Liver (tissue), 9 donors: ENCODE data around the gene MMP21. TPM values are rescaled to one million over a fixed set of nuclear protein-coding genes. Genes with fewer than 3 reads are reported as not detected.

Experiments used
- DNase-seq: peaks from one replicate; pipeline ENCODE4 v3.0.0-alpha.2; 2017; ENCODE audit warnings: low spot score
- H3K27ac ChIP-seq, 2 donors: one replicate each; pipeline ENCODE4 v1.7.0; 2013; ENCODE audit warnings: inconsistent platforms in 2 of 2, low read length in 2 of 2, control low read depth in 1 of 2, low read depth in 1 of 2, mild to moderate bottlenecking in 1 of 2
- H3K27me3 ChIP-seq, 4 donors: one replicate each; pipeline versions ENCODE4 v1.6.1 to v1.7.0; 2013; ENCODE audit warnings: low read length in 3 of 4, inconsistent platforms in 1 of 4, mild to moderate bottlenecking in 1 of 4, moderate library complexity in 1 of 4; ENCODE audit not compliant: control insufficient read depth in 4 of 4, insufficient read depth in 4 of 4
- H3K36me3 ChIP-seq, 4 donors: one replicate each; pipeline versions ENCODE4 v1.6.1 to v1.7.0; 2013; ENCODE audit warnings: low read length in 3 of 4, mild to moderate bottlenecking in 3 of 4, low read depth in 1 of 4, moderate library complexity in 1 of 4; ENCODE audit not compliant: control insufficient read depth in 4 of 4, insufficient read depth in 3 of 4
- H3K4me1 ChIP-seq, 4 donors: one replicate each; pipeline versions ENCODE4 v1.6.1 to v1.7.0; 2013; ENCODE audit warnings: low read length in 3 of 4, mild to moderate bottlenecking in 3 of 4, moderate library complexity in 1 of 4; ENCODE audit not compliant: control insufficient read depth in 4 of 4, insufficient read depth in 4 of 4
- H3K4me3 ChIP-seq, 3 donors: one replicate each; pipeline versions ENCODE4 v1.6.1 to v1.7.0; 2013; ENCODE audit warnings: low read length in 3 of 3, control low read depth in 1 of 3, low read depth in 1 of 3, mild to moderate bottlenecking in 1 of 3
- H3K9ac ChIP-seq, 2 donors: one replicate each; pipeline ENCODE4 v1.7.0; 2013; ENCODE audit warnings: low read length in 2 of 2, mild to moderate bottlenecking in 2 of 2, moderate library complexity in 2 of 2, control low read depth in 1 of 2, low read depth in 1 of 2
- H3K9me3 ChIP-seq, 4 donors: one replicate each; pipeline versions ENCODE4 v1.6.1 to v1.7.0; 2013; ENCODE audit warnings: low read length in 3 of 4; ENCODE audit not compliant: control insufficient read depth in 4 of 4
- EGR1 ChIP-seq, 2 donors: IDR thresholded peaks; 2 replicates each; pipeline ENCODE4 v1.6.1; 2016 to 2018; ENCODE audit warnings: antibody characterized with exemption in 2 of 2, low read depth in 2 of 2
- FOXA1 ChIP-seq: IDR thresholded peaks from 2 replicates; pipeline ENCODE4 v1.6.1; 2016; ENCODE audit warnings: antibody characterized with exemption
- GABPA ChIP-seq, 2 donors: IDR thresholded peaks in 1 of 2; conservative IDR thresholded peaks in 1 of 2; 2 replicates each; pipeline ENCODE4 v1.6.1; 2016; ENCODE audit warnings: antibody characterized with exemption in 2 of 2, mild to moderate bottlenecking in 1 of 2, moderate library complexity in 1 of 2
- HNF4G ChIP-seq: IDR thresholded peaks from 2 replicates; pipeline ENCODE4 v1.6.1; 2016; ENCODE audit warnings: antibody characterized with exemption
- NR2F2 ChIP-seq: IDR thresholded peaks from 2 replicates; pipeline ENCODE4 v1.6.1; 2016; ENCODE audit warnings: antibody characterized with exemption
- RAD21 ChIP-seq, 2 donors: IDR thresholded peaks; 2 replicates each; pipeline ENCODE4 v1.6.1; 2016; ENCODE audit warnings: antibody characterized with exemption in 2 of 2, mild to moderate bottlenecking in 2 of 2
- RXRA ChIP-seq, 2 donors: IDR thresholded peaks; 2 replicates each; pipeline ENCODE4 v1.6.1; 2017 to 2018; ENCODE audit warnings: antibody characterized with exemption in 2 of 2, mild to moderate bottlenecking in 1 of 2
- TAF1 ChIP-seq: conservative IDR thresholded peaks from 2 replicates; pipeline ENCODE4 v1.6.1; 2016; ENCODE audit warnings: antibody characterized with exemption, mild to moderate bottlenecking
- YY1 ChIP-seq: IDR thresholded peaks from 2 replicates; pipeline ENCODE4 v1.6.1; 2016; ENCODE audit warnings: antibody characterized with exemption, mild to moderate bottlenecking
- ZBTB33 ChIP-seq: IDR thresholded peaks from 2 replicates; pipeline ENCODE4 v1.6.1; 2016; ENCODE audit warnings: antibody characterized with exemption
- WGBS: extraction: QIAGEN DNeasy Blood & Tissue Kit; methylation state at CpG from one replicate; pipeline ENCODE4 v1.1.7; 2013; 5-methylcytosine and 5-hydroxymethylcytosine counted together
- polyA plus RNA-seq, 2 donors: library from polyadenylated mRNA; stranded (reverse) in 1 of 2; unstranded in 1 of 2; fragments of 200-250 nt in 1 of 2; fragments of >200 nt in 1 of 2; fragmentation: Nextera tagmentation in 1 of 2; extraction: Ambion mirVana in 1 of 2; gene quantifications; one replicate each; pipeline versions ENCODE4 v1.2.1 to v1.2.3, GENCODE V29; 2013 to 2015
- total RNA-seq, 2 donors: library from RNA; depleted of rRNA; stranded (reverse); fragments of >200 nt; gene quantifications; one replicate each; pipeline ENCODE4 v1.2.3, GENCODE V29; 2014
- TF ChIP-seq, protein P1 (sequence below): IDR thresholded peaks from 2 replicates; pipeline ENCODE4 v1.6.1; 2016; ENCODE audit warnings: antibody characterized with exemption
- TF ChIP-seq, protein P2 (sequence below): IDR thresholded peaks from 2 replicates; pipeline ENCODE4 v1.6.1; 2016; ENCODE audit warnings: antibody characterized with exemption, mild to moderate bottlenecking
- TF ChIP-seq, protein P3 (sequence below): fragments of 150-350 bp; IDR thresholded peaks from 2 replicates; pipeline ENCODE4 v1.5.1; 2017; ENCODE audit warnings: improper control_type of control experiment, low read depth, low read length; ENCODE audit not compliant: missing input control
- donor health status: healthy.
- donor health status: healthy.
- donor health status: healthy.
- donor health status: healthy.
- donor health status: healthy.

Gene MMP21
- total and polyA plus RNA-seq, 4 donors, result 0.03 to 0.37 (median 0.17) TPM; not detected in 1

DNA sequence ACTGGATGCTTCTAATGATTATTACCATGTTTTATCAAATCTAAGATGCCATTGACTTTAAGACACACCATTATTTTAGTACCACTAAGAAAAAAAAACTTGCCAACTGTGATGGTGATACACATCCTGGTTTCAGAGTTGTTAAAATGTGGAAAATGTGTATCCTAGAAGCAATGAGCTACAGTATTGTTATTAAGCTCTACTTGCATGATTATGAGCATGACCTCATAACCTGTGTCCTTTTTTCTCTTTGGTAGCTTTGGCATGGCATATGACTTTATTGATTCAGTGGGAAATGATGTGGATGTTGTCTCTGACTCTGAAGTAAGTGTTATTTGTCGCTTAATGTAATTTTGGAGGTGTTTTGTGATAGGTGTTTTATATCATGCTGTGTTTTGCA lies 52.8 kb downstream of the MMP21 start:
- H3K9me3 ChIP-seq, result no peaks in the 10 kb centered on the region
- 100% methylated on average over 1 of the region's 1 CpG for WGBS
- H3K4me1 ChIP-seq, result peaks cover 4 to 10% (median 7%) of the 10 kb centered on the region in 4 donors
- no peak overlapping the region for H3K9ac ChIP-seq
- H3K27me3 ChIP-seq, result no peaks in the 10 kb centered on the region
- H3K36me3 ChIP-seq, result peaks cover 0 to 52% (median 49%) of the 10 kb centered on the region in 4 donors
- no peak for DNase-seq
- H3K4me3 ChIP-seq, result no peak overlapping the region
- no peak for TF ChIP-seq GABPA (IDR thresholded peaks at IDR 0.05 in 1 of 2, conservative IDR thresholded peaks at IDR 0.05 in 1 of 2)
- no peak for TF ChIP-seq NR2F2
- TF ChIP-seq, protein P1, sequence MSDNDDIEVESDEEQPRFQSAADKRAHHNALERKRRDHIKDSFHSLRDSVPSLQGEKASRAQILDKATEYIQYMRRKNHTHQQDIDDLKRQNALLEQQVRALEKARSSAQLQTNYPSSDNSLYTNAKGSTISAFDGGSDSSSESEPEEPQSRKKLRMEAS, result no peak
- no peak for TF ChIP-seq YY1
- TF ChIP-seq HNF4G, result no peak
- no peak overlapping the region for H3K27ac ChIP-seq

- Histone ChIP-seq H3K4me1 (peaks cover 4 to 10% (median 7%) of the 10 kb centered on the region in 4 donors), H3K36me3 (peaks cover 0 to 35% (median 33%) of the 10 kb centered on the region in 4 donors), H3K4me3 (no peak overlapping the region), H3K27ac (no peak overlapping the region), H3K27me3 (no peaks in the 10 kb centered on the region), H3K9ac (no peak overlapping the region), H3K9me3 (peaks cover 0 to 3% (median 0%) of the 10 kb centered on the region in 4 donors)
- no peak for TF ChIP-seq EGR1 (IDR thresholded peaks at IDR 0.05; ENCODE audit: low read depth in 2 of 2)
- WGBS, result 92% methylated on average over 6 of the region's 6 CpGs
- DNase-seq, result no peak
Observed at GRCh38 chr10:125721035-125721434, 54.6 kb downstream of the MMP21 start.

GRCh38 chr10:125720002-125720382 lies 55.6 kb downstream of the MMP21 start:
- Histone ChIP-seq H3K9me3 (peaks cover 0 to 3% (median 0%) of the 10 kb centered on the region in 4 donors), H3K36me3 (peaks cover 0 to 28% (median 25%) of the 10 kb centered on the region in 4 donors), H3K4me1 (peaks cover 4 to 10% (median 7%) of the 10 kb centered on the region in 4 donors), H3K9ac (peak overlapping the region; percentile 80 to 94), H3K27me3 (no peaks in the 10 kb centered on the region), H3K27ac (peak overlapping the region; percentile 48 to 79), H3K4me3 (peak overlapping the region; percentile 77 to 95 (median 89))
- no peak for TF ChIP-seq HNF4G
- no peak for TF ChIP-seq FOXA1
- no peak for TF ChIP-seq GABPA (IDR thresholded peaks at IDR 0.05 in 1 of 2, conservative IDR thresholded peaks at IDR 0.05 in 1 of 2)
- TF ChIP-seq TAF1, result peak; percentile 17
- no peak for DNase-seq
- 1% methylated on average over 15 of the region's 15 CpGs for WGBS

DNA sequence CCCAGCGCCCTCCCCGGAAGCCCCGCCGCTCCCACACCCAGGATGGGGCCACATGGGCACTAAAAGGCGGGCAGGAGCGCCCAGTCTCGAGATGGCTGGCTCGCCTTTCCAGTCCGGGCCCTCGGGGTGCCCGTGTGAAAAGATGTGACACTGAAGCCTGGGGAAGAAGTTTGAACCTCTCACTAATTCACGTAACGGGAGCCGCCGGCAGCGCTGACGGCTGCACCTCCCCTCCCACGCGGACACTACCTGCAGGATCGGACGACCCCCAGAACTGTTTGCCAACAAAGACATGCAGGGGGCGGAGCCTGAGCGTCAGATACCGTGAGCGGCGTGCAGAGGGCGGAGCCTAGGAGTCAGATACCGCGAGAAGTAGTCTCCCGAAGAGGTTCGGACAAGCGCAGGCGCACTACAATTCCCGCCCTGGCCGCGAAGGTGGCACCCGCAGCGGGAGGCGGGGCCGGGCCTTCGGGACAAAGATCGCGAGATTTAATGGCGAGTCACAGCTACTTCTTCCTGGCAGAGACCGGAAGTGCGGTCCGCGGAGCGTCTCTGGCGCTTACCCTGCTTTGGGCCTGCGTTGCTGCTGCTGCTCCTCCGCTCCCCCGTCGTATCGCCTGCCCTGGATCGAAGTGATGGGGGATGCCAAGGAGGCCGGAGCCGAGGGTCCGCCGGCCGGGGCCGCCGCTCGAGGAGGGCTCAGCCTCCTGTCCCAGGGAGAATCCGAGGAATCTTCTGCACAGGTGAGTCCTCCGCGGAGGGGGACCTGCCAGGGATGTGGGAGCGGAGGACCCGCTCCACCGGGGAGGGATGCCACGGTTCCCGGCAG lies 56.2 kb downstream of the MMP21 start, which contains the start of gene EDRF1:
Gene EDRF1, plus strand, starts transcription at position 537 of the 829 bp plus-strand sequence. Its CDS starts 99 bp downstream, at position 636.
- Histone ChIP-seq H3K4me3 (peak within 1 kb of the TSS; percentile 77 to 95 (median 89)), H3K36me3 (peaks cover 0 to 21% (median 19%) of the 10 kb centered on the region in 4 donors), H3K27ac (peak within 1 kb of the TSS; percentile 66 to 79), H3K27me3 (no peaks in the 10 kb centered on the region), H3K4me1 (peaks cover 4 to 10% (median 7%) of the 10 kb centered on the region in 4 donors), H3K9me3 (peaks cover 0 to 3% (median 0%) of the 10 kb centered on the region in 4 donors), H3K9ac (peak within 1 kb of the TSS; percentile 80 to 94)
- under 1% methylated on average over 72 of the region's 72 CpGs for WGBS
- peak; percentile 98 for DNase-seq
- TF ChIP-seq EGR1 (IDR thresholded peaks at IDR 0.05; ENCODE audit: low read depth in 2 of 2), result no peak
- TF ChIP-seq, protein P2, sequence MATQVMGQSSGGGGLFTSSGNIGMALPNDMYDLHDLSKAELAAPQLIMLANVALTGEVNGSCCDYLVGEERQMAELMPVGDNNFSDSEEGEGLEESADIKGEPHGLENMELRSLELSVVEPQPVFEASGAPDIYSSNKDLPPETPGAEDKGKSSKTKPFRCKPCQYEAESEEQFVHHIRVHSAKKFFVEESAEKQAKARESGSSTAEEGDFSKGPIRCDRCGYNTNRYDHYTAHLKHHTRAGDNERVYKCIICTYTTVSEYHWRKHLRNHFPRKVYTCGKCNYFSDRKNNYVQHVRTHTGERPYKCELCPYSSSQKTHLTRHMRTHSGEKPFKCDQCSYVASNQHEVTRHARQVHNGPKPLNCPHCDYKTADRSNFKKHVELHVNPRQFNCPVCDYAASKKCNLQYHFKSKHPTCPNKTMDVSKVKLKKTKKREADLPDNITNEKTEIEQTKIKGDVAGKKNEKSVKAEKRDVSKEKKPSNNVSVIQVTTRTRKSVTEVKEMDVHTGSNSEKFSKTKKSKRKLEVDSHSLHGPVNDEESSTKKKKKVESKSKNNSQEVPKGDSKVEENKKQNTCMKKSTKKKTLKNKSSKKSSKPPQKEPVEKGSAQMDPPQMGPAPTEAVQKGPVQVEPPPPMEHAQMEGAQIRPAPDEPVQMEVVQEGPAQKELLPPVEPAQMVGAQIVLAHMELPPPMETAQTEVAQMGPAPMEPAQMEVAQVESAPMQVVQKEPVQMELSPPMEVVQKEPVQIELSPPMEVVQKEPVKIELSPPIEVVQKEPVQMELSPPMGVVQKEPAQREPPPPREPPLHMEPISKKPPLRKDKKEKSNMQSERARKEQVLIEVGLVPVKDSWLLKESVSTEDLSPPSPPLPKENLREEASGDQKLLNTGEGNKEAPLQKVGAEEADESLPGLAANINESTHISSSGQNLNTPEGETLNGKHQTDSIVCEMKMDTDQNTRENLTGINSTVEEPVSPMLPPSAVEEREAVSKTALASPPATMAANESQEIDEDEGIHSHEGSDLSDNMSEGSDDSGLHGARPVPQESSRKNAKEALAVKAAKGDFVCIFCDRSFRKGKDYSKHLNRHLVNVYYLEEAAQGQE, result no peak
- no peak for TF ChIP-seq FOXA1
- TF ChIP-seq, protein P3, sequence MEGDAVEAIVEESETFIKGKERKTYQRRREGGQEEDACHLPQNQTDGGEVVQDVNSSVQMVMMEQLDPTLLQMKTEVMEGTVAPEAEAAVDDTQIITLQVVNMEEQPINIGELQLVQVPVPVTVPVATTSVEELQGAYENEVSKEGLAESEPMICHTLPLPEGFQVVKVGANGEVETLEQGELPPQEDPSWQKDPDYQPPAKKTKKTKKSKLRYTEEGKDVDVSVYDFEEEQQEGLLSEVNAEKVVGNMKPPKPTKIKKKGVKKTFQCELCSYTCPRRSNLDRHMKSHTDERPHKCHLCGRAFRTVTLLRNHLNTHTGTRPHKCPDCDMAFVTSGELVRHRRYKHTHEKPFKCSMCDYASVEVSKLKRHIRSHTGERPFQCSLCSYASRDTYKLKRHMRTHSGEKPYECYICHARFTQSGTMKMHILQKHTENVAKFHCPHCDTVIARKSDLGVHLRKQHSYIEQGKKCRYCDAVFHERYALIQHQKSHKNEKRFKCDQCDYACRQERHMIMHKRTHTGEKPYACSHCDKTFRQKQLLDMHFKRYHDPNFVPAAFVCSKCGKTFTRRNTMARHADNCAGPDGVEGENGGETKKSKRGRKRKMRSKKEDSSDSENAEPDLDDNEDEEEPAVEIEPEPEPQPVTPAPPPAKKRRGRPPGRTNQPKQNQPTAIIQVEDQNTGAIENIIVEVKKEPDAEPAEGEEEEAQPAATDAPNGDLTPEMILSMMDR, result no peak
- peak; percentile 30 for TF ChIP-seq TAF1
- TF ChIP-seq GABPA (IDR thresholded peaks at IDR 0.05 in 1 of 2, conservative IDR thresholded peaks at IDR 0.05 in 1 of 2), result peak; percentile 73 to 93
- TF ChIP-seq ZBTB33, result peak; percentile 100
- peak; percentile 5 to 8 for TF ChIP-seq RXRA (IDR thresholded peaks at IDR 0.05)
- TF ChIP-seq RAD21 (IDR thresholded peaks at IDR 0.05), result peak in 1 of 2 donors; percentile 11
- no peak for TF ChIP-seq NR2F2
